ENCODE measurements around the gene CHD1L. TPM values are rescaled to one million over a fixed set of nuclear protein-coding genes. Genes with fewer than 3 reads are reported as not detected.

The CHD1L gene
- total RNA-seq, 4 donors from 2014 or later: 14.4 to 22.1 (median 20.7) TPM

- TF ChIP-seq POLR2A (IDR thresholded peaks at IDR 0.05) (no peak), EP300 (IDR thresholded peaks at IDR 0.05) (no peak), POLR2AphosphoS5 (IDR thresholded peaks at IDR 0.05) (no peak)
- TF ChIP-seq, protein P1, sequence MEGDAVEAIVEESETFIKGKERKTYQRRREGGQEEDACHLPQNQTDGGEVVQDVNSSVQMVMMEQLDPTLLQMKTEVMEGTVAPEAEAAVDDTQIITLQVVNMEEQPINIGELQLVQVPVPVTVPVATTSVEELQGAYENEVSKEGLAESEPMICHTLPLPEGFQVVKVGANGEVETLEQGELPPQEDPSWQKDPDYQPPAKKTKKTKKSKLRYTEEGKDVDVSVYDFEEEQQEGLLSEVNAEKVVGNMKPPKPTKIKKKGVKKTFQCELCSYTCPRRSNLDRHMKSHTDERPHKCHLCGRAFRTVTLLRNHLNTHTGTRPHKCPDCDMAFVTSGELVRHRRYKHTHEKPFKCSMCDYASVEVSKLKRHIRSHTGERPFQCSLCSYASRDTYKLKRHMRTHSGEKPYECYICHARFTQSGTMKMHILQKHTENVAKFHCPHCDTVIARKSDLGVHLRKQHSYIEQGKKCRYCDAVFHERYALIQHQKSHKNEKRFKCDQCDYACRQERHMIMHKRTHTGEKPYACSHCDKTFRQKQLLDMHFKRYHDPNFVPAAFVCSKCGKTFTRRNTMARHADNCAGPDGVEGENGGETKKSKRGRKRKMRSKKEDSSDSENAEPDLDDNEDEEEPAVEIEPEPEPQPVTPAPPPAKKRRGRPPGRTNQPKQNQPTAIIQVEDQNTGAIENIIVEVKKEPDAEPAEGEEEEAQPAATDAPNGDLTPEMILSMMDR (IDR thresholded peaks at IDR 0.05): no peak
- no peaks in the 10 kb centered on the region for H3K27me3 ChIP-seq
- WGBS, 2 donors (ENCODE audit: low coverage in 1 of 2): 67 to 100% methylated on average over 1 of the region's 1 CpG
- H3K4me1 ChIP-seq: no peaks in the 10 kb centered on the region
- H3K36me3 ChIP-seq: no peaks in the 10 kb centered on the region
- H3K4me3 ChIP-seq: no peak overlapping the region
- H3K9me3 ChIP-seq: no peaks in the 10 kb centered on the region
- no peak overlapping the region for H3K27ac ChIP-seq
- ATAC-seq: no peak
These were observed 6.7 kb upstream of the CHD1L start for GRCh38 chr1:147235822-147236221.

GRCh38 chr1:147236448-147236847 is 6.0 kb upstream of the CHD1L start:
- Histone ChIP-seq H3K27ac (no peak overlapping the region), H3K9me3 (no peaks in the 10 kb centered on the region), H3K36me3 (no peaks in the 10 kb centered on the region), H3K4me1 (no peaks in the 10 kb centered on the region), H3K4me3 (no peak overlapping the region), H3K27me3 (no peaks in the 10 kb centered on the region)
- ATAC-seq: no peak
- WGBS, 2 donors (ENCODE audit: low coverage in 1 of 2): 100% methylated on average over 1 of the region's 2 CpGs; no CpG with 5 or more reads in 1 of the 2 donors
- no peak for TF ChIP-seq POLR2AphosphoS5 (IDR thresholded peaks at IDR 0.05)
- TF ChIP-seq, protein P1 (IDR thresholded peaks at IDR 0.05): no peak
- no peak for TF ChIP-seq POLR2A (IDR thresholded peaks at IDR 0.05)
- TF ChIP-seq EP300 (IDR thresholded peaks at IDR 0.05): no peak

DNA sequence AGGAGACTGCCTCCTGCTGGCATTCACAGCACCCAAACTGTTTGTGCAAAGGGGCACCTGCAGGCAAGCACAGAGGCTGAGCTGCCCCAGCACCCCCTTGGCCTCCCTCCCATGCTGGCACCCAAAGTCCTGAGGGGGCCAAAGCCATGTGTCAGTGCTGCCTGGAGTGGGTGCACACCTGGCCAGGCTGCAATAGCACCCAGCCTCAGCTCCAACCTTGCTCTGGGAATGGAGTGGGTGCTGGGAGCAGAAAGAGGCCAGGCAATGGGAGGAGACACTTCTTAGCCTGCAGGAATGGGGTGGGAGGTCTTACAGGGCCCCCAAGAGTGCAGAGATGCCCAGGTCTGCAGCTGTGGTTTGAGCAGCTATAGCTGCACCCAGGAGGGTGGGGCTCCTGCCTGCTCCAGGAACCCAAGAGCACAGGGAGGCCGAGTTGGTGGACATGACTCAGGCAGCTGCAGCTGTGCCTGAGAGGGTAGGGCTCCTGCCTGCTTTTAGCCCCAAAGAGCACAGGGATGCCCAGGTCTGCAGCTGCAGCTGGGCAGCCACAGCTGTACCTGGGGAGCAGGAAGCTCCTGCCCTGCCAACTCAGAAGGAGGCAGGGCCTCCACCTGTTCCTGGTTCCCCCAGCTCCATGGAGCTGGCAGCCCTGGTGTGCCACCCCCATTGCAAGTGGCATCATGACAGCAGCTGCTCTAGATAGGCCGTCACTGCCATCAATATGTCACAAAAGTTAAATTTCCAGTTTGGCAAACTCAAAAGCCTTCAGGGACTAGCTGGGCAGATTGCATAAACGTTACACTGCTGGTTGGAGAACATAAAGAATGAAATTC is 5.3 kb upstream of the CHD1L start:
- no peaks in the 10 kb centered on the region for H3K9me3 ChIP-seq
- 81% methylated on average over 2 of the region's 3 CpGs; no CpG with 5 or more reads in 1 of the 2 donors for WGBS, 2 donors (ENCODE audit: low coverage in 1 of 2)
- H3K4me3 ChIP-seq: no peak overlapping the region
- H3K27me3 ChIP-seq: no peaks in the 10 kb centered on the region
- TF ChIP-seq EP300 (IDR thresholded peaks at IDR 0.05) (no peak), POLR2A (IDR thresholded peaks at IDR 0.05) (no peak), POLR2AphosphoS5 (IDR thresholded peaks at IDR 0.05) (no peak)
- TF ChIP-seq, protein P1 (IDR thresholded peaks at IDR 0.05): no peak
- ATAC-seq: no peak
- no peaks in the 10 kb centered on the region for H3K36me3 ChIP-seq
- H3K4me1 ChIP-seq: peaks cover 0 to 4% (median 0%) of the 10 kb centered on the region in 3 donors
- no peak overlapping the region for H3K27ac ChIP-seq

GRCh38 chr1:147238053-147238902 is 4.2 kb upstream of the CHD1L start:
- Histone ChIP-seq H3K36me3 (no peaks in the 10 kb centered on the region), H3K27ac (no peak overlapping the region), H3K4me1 (peaks cover 0 to 6% (median 0%) of the 10 kb centered on the region in 3 donors), H3K9me3 (no peaks in the 10 kb centered on the region), H3K27me3 (no peaks in the 10 kb centered on the region), H3K4me3 (no peak overlapping the region)
- ATAC-seq: no peak
- no peak for TF ChIP-seq POLR2A (IDR thresholded peaks at IDR 0.05)
- TF ChIP-seq POLR2AphosphoS5 (IDR thresholded peaks at IDR 0.05): no peak
- TF ChIP-seq, protein P1 (IDR thresholded peaks at IDR 0.05): no peak
- TF ChIP-seq EP300 (IDR thresholded peaks at IDR 0.05): no peak
- 49 to 59% methylated on average over 3 of the region's 3 CpGs for WGBS, 2 donors (ENCODE audit: low coverage in 1 of 2)

All from gastroesophageal sphincter (tissue), 4 donors.